Measurements from ENCODE around the gene RFX6.

Gene RFX6

GRCh38 chr6:116887168-116887567 lies 10.1 kb downstream of the RFX6 start:
- DNase-seq: no peak
- H3K27ac ChIP-seq: no peak overlapping the region
- H3K4me3 ChIP-seq (ENCODE audit: low read depth, low read length): no peak overlapping the region
- no peaks in the 10 kb centered on the region for H3K27me3 ChIP-seq (replicated peaks)
- no peaks in the 10 kb centered on the region for H3K36me3 ChIP-seq (replicated peaks)
- TF ChIP-seq CTCF (IDR thresholded peaks at IDR 0.05; ENCODE audit: low read depth, low read length, missing control alignments): no peak
- in situ Hi-C loops (cut with HindIII; ENCODE audit: low pct_ligation_motif_present, low sequenced_read_pairs): no loop called here

DNA sequence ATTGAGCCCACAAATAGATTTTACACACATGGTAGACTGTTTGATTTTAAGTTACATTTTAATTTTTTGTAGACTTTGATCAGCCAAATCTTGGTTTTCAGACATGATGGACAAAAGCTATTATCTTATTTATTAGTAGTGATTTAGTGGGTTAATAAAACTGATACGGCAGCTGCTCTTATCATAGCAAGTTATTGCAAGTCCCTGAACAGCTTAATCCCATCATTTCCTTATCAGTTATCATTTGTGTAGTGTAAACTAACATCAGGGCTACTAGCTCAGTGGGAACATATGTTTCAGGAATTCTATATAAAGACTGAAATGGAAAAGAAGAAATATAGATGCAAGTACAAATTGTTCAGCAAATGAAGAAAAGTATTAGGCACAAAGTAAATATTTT lies 10.9 kb downstream of the RFX6 start:
- TF ChIP-seq CTCF (IDR thresholded peaks at IDR 0.05; ENCODE audit: low read depth, low read length, missing control alignments): no peak
- no peak overlapping the region for H3K4me3 ChIP-seq (ENCODE audit: low read depth, low read length)
- H3K27ac ChIP-seq: no peak overlapping the region
- in situ Hi-C loops (cut with HindIII; ENCODE audit: low pct_ligation_motif_present, low sequenced_read_pairs): no loop called here
- H3K27me3 ChIP-seq (replicated peaks): no peaks in the 10 kb centered on the region
- DNase-seq: no peak
- no peaks in the 10 kb centered on the region for H3K36me3 ChIP-seq (replicated peaks)

- in situ Hi-C loops (cut with HindIII; ENCODE audit: low pct_ligation_motif_present, low sequenced_read_pairs): no loop called here
- no peaks in the 10 kb centered on the region for H3K36me3 ChIP-seq (replicated peaks)
- H3K27ac ChIP-seq: no peak overlapping the region
- no peak for DNase-seq
- no peaks in the 10 kb centered on the region for H3K27me3 ChIP-seq (replicated peaks)
- no peak overlapping the region for H3K4me3 ChIP-seq (ENCODE audit: low read depth, low read length)
- TF ChIP-seq CTCF (IDR thresholded peaks at IDR 0.05; ENCODE audit: low read depth, low read length, missing control alignments): no peak
Observed at GRCh38 chr6:116888732-116889360, 11.8 kb downstream of the RFX6 start.

- no peak overlapping the region for H3K4me3 ChIP-seq (ENCODE audit: low read depth, low read length)
- in situ Hi-C loops (cut with HindIII; ENCODE audit: low pct_ligation_motif_present, low sequenced_read_pairs): no loop called here
- TF ChIP-seq CTCF (IDR thresholded peaks at IDR 0.05; ENCODE audit: low read depth, low read length, missing control alignments): no peak
- no peaks in the 10 kb centered on the region for H3K27me3 ChIP-seq (replicated peaks)
- no peak for DNase-seq
- no peak overlapping the region for H3K27ac ChIP-seq
- no peaks in the 10 kb centered on the region for H3K36me3 ChIP-seq (replicated peaks)
Observed at GRCh38 chr6:116894669-116895068, 17.6 kb downstream of the RFX6 start.

GRCh38 chr6:116895935-116896334 lies 18.9 kb downstream of the RFX6 start:
- no peak for TF ChIP-seq CTCF (IDR thresholded peaks at IDR 0.05; ENCODE audit: low read depth, low read length, missing control alignments)
- DNase-seq: no peak
- no peak overlapping the region for H3K4me3 ChIP-seq (ENCODE audit: low read depth, low read length)
- no peaks in the 10 kb centered on the region for H3K36me3 ChIP-seq (replicated peaks)
- no peak overlapping the region for H3K27ac ChIP-seq
- in situ Hi-C loops (cut with HindIII; ENCODE audit: low pct_ligation_motif_present, low sequenced_read_pairs): no loop called here
- no peaks in the 10 kb centered on the region for H3K27me3 ChIP-seq (replicated peaks)

GRCh38 chr6:116902634-116903033 lies 25.6 kb downstream of the RFX6 start:
- TF ChIP-seq CTCF (IDR thresholded peaks at IDR 0.05; ENCODE audit: low read depth, low read length, missing control alignments): no peak
- Histone ChIP-seq H3K36me3 (replicated peaks) (no peaks in the 10 kb centered on the region), H3K27ac (no peak overlapping the region), H3K27me3 (replicated peaks) (no peaks in the 10 kb centered on the region), H3K4me3 (ENCODE audit: low read depth, low read length) (no peak overlapping the region)
- no peak for DNase-seq
- in situ Hi-C loops (cut with HindIII; ENCODE audit: low pct_ligation_motif_present, low sequenced_read_pairs): no loop called here
